Astrocyte (in vitro differentiated cells and primary cell): Measurements from ENCODE around the gene TEDC1. TPM values are rescaled to one million over a fixed set of nuclear protein-coding genes. Genes with fewer than 3 reads are reported as not detected.

Experiments used
- DNase-seq: peaks from one replicate; pipeline ENCODE4 v3.0.0-alpha.2; 2010; ENCODE audit warnings: low read depth
- FAIRE-seq: peaks from 2 replicates; lab custom pipeline; 2011; peaks lifted over from hg19 to GRCh38; lab: Jason Lieb, UNC
- H2AFZ ChIP-seq: 2 replicates; pipeline ENCODE4 v1.6.0; 2012; ENCODE audit warnings: low read depth, low read length, inconsistent platforms
- H3K27ac ChIP-seq: 2 replicates; pipeline ENCODE4 v1.5.1; 2011; ENCODE audit warnings: low read depth, low read length, inconsistent platforms
- H3K27me3 ChIP-seq: 2 replicates; pipeline ENCODE4 v1.6.0; 2011; ENCODE audit warnings: low read length, inconsistent platforms; ENCODE audit not compliant: insufficient read depth
- H3K36me3 ChIP-seq: 2 replicates; pipeline ENCODE4 v1.5.1; 2011; ENCODE audit warnings: low read length, inconsistent platforms; ENCODE audit not compliant: insufficient read depth
- H3K4me1 ChIP-seq: 2 replicates; pipeline ENCODE4 v1.5.1; 2011; ENCODE audit warnings: low read length, inconsistent platforms; ENCODE audit not compliant: insufficient read depth
- H3K4me2 ChIP-seq: 2 replicates; pipeline ENCODE4 v1.6.0; 2012; ENCODE audit warnings: low read length, inconsistent platforms
- H3K4me3 ChIP-seq: 2 replicates; pipeline ENCODE4 v1.5.1; 2011; ENCODE audit warnings: low read depth, mild to moderate bottlenecking, low read length, inconsistent platforms; ENCODE audit not compliant: insufficient read depth
- H3K79me2 ChIP-seq: 2 replicates; pipeline ENCODE4 v1.6.0; 2012; ENCODE audit warnings: mild to moderate bottlenecking, low read length, inconsistent platforms; ENCODE audit not compliant: insufficient read depth
- H3K9ac ChIP-seq: 2 replicates; pipeline ENCODE4 v1.6.0; 2012; ENCODE audit warnings: mild to moderate bottlenecking, low read length, inconsistent platforms
- H3K9me3 ChIP-seq: 2 replicates; pipeline ENCODE4 v1.5.1; 2012; ENCODE audit warnings: low read depth, mild to moderate bottlenecking, low read length, inconsistent platforms; ENCODE audit not compliant: insufficient read depth
- H4K20me1 ChIP-seq: 2 replicates; pipeline ENCODE4 v1.6.0; 2012; ENCODE audit warnings: low read length, inconsistent platforms; ENCODE audit not compliant: insufficient read depth
- H3K27ac Mint-ChIP-seq: one replicate; pipeline ENCODE4 v1.8.0; 2021; ENCODE audit warnings: mild to moderate bottlenecking, mixed read lengths; ENCODE audit not compliant: unreplicated experiment
- H3K27me3 Mint-ChIP-seq: one replicate; pipeline ENCODE4 v1.8.0; 2021; ENCODE audit warnings: low read depth, mixed read lengths; ENCODE audit not compliant: unreplicated experiment
- H3K36me3 Mint-ChIP-seq: one replicate; pipeline ENCODE4 v1.8.0; 2021; ENCODE audit warnings: low read depth, mixed read lengths; ENCODE audit not compliant: unreplicated experiment
- H3K4me1 Mint-ChIP-seq: one replicate; pipeline ENCODE4 v1.8.0; 2021; ENCODE audit warnings: low read depth, mixed read lengths; ENCODE audit not compliant: unreplicated experiment
- H3K4me3 Mint-ChIP-seq: one replicate; pipeline ENCODE4 v1.8.0; 2021; ENCODE audit warnings: mild to moderate bottlenecking, moderate library complexity, mixed read lengths; ENCODE audit not compliant: unreplicated experiment
- H3K9me3 Mint-ChIP-seq: one replicate; pipeline ENCODE4 v1.8.0; 2021; ENCODE audit warnings: mild to moderate bottlenecking, mixed read lengths; ENCODE audit not compliant: unreplicated experiment
- CTCF ChIP-seq: IDR thresholded peaks from 2 replicates; pipeline ENCODE4 v1.5.1; 2011; ENCODE audit warnings: low read depth, mild to moderate bottlenecking, inconsistent platforms, low read length, moderate library complexity; ENCODE audit not compliant: insufficient read depth
- EZH2 ChIP-seq: IDR thresholded peaks from 2 replicates; pipeline ENCODE4 v1.6.1; 2012; ENCODE audit warnings: mild to moderate bottlenecking, low read length, inconsistent platforms; ENCODE audit not compliant: insufficient read depth
- total RNA-seq: library from RNA; stranded (reverse); gene quantifications from 2 replicates; pipeline ENCODE4 v1.2.1, GENCODE V29; 2021

Gene TEDC1
- total RNA-seq, 1 donor from 2014 or later, result 5.5 TPM

GRCh38 chr14:105490267-105490571 is 827 bp upstream of the TEDC1 start:
- Mint-ChIP-seq H3K27ac (no peak overlapping the region), H3K36me3 (no peaks in the 10 kb centered on the region), H3K4me3 (no peak overlapping the region), H3K4me1 (peaks cover 1% of the 10 kb centered on the region), H3K9me3 (no peaks in the 10 kb centered on the region), H3K27me3 (peaks cover 3% of the 10 kb centered on the region)
- peak overlapping the region; percentile 77 for H2AFZ ChIP-seq
- peaks cover 8% of the 10 kb centered on the region for H3K79me2 ChIP-seq
- no peaks in the 10 kb centered on the region for H3K36me3 ChIP-seq
- no peak for FAIRE-seq
- H3K9me3 ChIP-seq, result no peaks in the 10 kb centered on the region
- H3K27me3 ChIP-seq, result peaks cover 13% of the 10 kb centered on the region
- peak overlapping the region; percentile 98 for H3K4me2 ChIP-seq
- DNase-seq, result no peak
- peak overlapping the region; percentile 69 for H3K4me3 ChIP-seq
- peaks cover 13% of the 10 kb centered on the region for H3K4me1 ChIP-seq
- H3K9ac ChIP-seq, result peak overlapping the region; percentile 89
- peak overlapping the region; percentile 75 for H3K27ac ChIP-seq
- TF ChIP-seq EZH2, result no peak
- TF ChIP-seq CTCF, result no peak
- H4K20me1 ChIP-seq, result peaks cover 5% of the 10 kb centered on the region

DNA sequence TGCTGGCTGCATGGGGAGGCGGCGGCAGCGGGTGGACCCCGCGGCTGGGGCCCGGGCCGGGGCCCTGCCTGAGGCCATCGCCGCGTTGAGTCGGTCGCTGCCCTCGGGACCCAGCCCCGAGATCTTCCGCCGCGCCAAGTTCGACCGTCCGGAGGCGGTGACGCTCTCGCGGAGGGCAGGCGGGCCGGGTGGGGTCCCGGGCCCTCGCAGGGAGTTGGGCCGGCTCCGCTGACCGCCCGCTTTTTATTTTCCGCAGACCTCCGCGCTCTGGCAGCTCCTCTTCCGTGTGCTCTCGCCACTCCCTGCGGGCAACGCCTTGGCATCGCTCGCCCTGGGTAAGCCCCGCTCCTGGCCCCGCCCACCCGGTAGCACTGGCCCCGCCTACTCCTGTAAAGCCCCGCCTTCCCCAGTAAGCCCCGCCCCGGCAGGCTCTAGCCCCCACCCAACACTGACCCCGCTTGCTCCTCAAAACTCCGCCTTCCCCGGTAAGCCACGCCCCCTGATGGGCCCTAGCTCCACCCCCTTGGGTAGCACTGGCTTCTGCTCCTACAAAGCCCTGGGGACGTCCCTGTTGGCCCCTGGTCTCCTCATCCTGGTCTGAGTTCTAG is 424 bp downstream of the TEDC1 start:
- H3K27me3 Mint-ChIP-seq, result peaks cover 1% of the 10 kb centered on the region
- H3K9me3 ChIP-seq, result no peaks in the 10 kb centered on the region
- H3K27ac ChIP-seq, result peak overlapping the region; percentile 70
- no peaks in the 10 kb centered on the region for H3K9me3 Mint-ChIP-seq
- H3K27me3 ChIP-seq, result peaks cover 12% of the 10 kb centered on the region
- H2AFZ ChIP-seq, result peak overlapping the region; percentile 89
- H3K4me1 ChIP-seq, result peaks cover 13% of the 10 kb centered on the region
- peak overlapping the region; percentile 81 for H3K4me3 Mint-ChIP-seq
- H3K4me2 ChIP-seq, result peak overlapping the region; percentile 91
- H3K36me3 Mint-ChIP-seq, result no peaks in the 10 kb centered on the region
- TF ChIP-seq EZH2 (no peak), CTCF (no peak)
- H3K4me3 ChIP-seq, result peak overlapping the region; percentile 70
- peaks cover 8% of the 10 kb centered on the region for H3K79me2 ChIP-seq
- peaks cover 5% of the 10 kb centered on the region for H4K20me1 ChIP-seq
- no peaks in the 10 kb centered on the region for H3K36me3 ChIP-seq
- no peak overlapping the region for H3K27ac Mint-ChIP-seq
- DNase-seq (no peak), FAIRE-seq (no peak)
- peaks cover 1% of the 10 kb centered on the region for H3K4me1 Mint-ChIP-seq
- H3K9ac ChIP-seq, result peak overlapping the region; percentile 78
